ENCODE results near the gene RGS14. TPM values are rescaled to one million over a fixed set of nuclear protein-coding genes. Genes with fewer than 3 reads are reported as not detected.

The RGS14 gene
- total RNA-seq, 2 experiments from 2014 or later, result 112 to 117 TPM

DNA sequence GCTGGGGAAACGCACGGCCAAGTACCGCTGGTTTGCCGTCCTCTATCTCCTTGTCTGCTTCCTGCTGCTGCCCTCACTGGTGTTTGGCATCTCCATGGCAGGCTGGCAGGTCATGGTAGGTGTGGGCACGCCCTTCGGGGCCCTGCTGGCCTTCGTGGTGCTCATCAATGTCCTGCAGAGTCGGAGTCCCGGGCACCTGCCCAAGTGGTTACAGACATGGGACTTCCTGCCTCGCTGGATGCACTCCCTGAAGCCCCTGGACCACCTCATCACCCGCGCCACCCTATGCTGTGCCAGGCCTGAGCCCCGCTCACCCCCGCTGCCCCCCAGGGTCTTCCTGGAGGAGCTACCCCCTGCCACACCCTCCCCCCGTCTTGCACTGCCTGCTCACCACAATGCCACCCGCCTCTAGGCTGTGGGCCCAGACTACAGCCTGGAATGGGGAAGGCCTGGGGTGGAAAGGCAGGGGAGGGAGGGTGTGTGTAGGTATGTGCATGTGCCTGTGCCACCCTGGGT lies 40.2 kb downstream of the RGS14 start:
- CTCF ChIA-PET, result interaction anchor here (1.0 kb wide), 1 partner anchor 8 kb away, joined by 4 read pairs; no protein-coding TSS in a partner anchor
- no peaks in the 10 kb centered on the region for H3K9me3 Mint-ChIP-seq (ENCODE audit: insufficient read depth)

DNA sequence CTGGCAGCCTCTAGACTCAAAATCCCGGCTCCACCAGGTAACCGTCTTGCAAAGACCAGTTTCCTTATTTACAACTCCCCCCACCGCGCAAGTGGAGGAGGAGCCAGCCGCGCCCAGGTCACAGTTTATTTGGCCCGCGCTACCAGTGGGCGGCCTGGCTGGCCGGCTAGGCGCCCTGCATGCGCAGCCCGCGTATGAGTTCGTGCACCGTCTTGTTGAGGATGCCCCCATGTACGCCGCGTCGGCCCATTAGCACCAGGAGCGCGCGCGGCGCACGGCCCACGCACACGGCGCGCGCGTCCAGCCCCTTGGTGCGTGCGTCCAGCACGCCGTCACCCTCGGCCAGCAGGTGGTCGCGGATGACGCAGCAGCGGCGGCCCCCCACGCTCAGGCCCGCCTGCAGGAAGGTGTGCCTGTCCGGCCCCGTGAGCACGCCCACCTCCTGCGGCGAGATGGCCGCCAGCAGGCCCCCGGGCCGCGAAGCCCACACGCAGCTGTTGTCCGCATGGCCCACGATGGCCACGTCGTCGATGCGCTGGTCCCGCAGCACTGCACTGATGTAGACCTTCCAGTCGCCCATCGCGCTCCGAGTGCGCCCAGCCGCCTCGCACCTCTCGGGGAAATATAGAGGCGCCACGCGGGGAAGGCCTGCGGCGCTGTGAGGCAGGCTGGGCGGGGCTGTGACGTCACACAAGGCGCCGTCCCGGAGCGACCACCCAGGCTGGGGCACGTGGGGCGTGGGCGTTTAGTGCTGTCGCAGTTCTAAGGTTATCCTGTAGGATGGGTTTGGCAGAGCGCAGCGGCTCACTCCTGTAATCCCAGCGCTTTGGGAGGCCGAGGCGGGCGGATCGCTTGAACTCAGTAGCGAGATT lies 42.5 kb downstream of the RGS14 start, which contains the start of gene PFN3:
PFN3 (minus strand) TSS at position 665 of the 872 bp plus-strand sequence; CDS start at position 580, 85 bp downstream.
- H3K4me3 Mint-ChIP-seq, result no peak within 1 kb of the TSS
- H3K27ac Mint-ChIP-seq, result no peak within 1 kb of the TSS
- ChIA-PET CTCF (interaction anchor here (4.7 to 8.8 kb wide), 3 partner anchors 8 to 55 kb away, joined by 48 to 337 read pairs (median 270); no protein-coding TSS in a partner anchor), POLR2A (interaction anchor here (1.0 to 4.2 kb wide), 2 partner anchors 10 to 27 kb away, joined by 3 to 25 read pairs; no protein-coding TSS in a partner anchor)
- DNase-seq (no peak), ATAC-seq (no peak)
- H3K9me3 Mint-ChIP-seq (ENCODE audit: insufficient read depth), result no peaks in the 10 kb centered on the region
- peaks cover 28% of the 10 kb centered on the region for H3K4me1 Mint-ChIP-seq (ENCODE audit: low read depth)
- peaks cover 16% of the 10 kb centered on the region for H3K27me3 Mint-ChIP-seq (ENCODE audit: low read depth)
- H3K36me3 Mint-ChIP-seq (ENCODE audit: low read depth), result no peaks in the 10 kb centered on the region

More for the DNA sequence above, 40.2 kb downstream of the RGS14 start:
- DNase-seq, result no peak
- no peak for ATAC-seq
- Mint-ChIP-seq H3K36me3 (ENCODE audit: low read depth) (no peaks in the 10 kb centered on the region), H3K27me3 (ENCODE audit: low read depth) (peaks cover 16% of the 10 kb centered on the region), H3K27ac (no peak overlapping the region), H3K4me3 (no peak overlapping the region), H3K4me1 (ENCODE audit: low read depth) (peaks cover 18% of the 10 kb centered on the region)
- POLR2A ChIA-PET, result no interaction called here

DNA sequence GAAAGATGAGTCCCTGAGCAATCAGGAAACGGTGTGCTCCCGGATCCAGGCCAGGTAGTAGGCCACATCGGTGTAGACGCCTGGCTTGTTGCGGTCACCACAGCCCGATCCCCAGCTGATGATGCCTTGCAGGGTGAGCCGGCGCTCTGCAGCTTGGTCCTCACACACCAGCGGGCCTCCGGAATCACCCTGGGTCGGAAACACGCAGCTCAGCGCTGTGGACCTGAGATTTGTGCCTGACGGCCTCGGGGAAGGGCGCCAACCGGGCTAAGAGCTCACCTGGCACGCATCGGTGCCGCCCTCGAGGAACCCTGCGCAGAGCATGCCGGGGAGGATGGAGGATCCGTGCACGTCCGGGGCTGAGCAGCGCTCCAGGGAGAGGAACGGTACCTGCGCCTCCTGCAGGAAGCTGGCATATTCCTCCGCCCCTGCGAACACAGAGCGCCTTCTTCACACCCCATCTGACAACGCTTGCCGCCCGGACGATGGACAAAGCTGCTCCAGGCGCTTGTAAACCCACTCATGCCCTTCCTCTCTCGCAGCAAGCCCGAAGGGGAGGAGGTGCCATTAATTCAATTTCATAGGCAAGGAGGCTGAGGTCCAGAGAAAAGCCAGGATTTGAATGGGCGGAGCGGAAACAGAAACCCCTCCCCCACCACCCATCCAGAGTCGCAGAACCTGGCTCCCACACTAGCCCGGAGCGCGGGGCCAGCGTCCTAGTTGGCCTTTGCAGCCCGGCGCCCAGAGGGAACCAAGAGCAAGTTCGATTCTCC lies 44.7 kb downstream of the RGS14 start:
- Mint-ChIP-seq H3K27me3 (ENCODE audit: low read depth) (peaks cover 21% of the 10 kb centered on the region), H3K27ac (peak overlapping the region; percentile 74), H3K4me1 (ENCODE audit: low read depth) (peaks cover 48% of the 10 kb centered on the region), H3K36me3 (ENCODE audit: low read depth) (no peaks in the 10 kb centered on the region), H3K9me3 (ENCODE audit: insufficient read depth) (no peaks in the 10 kb centered on the region), H3K4me3 (peak overlapping the region; percentile 78)
- CTCF ChIA-PET, result interaction anchor here (0.6 to 8.8 kb wide), 30 partner anchors 10 to 398 kb away, joined by 3 to 337 read pairs (median 14); partner anchors contain the start of genes DBN1, GRK6, MXD3 and PDLIM7
- POLR2A ChIA-PET, result interaction anchor here (0.6 to 5.2 kb wide), 10 partner anchors 13 to 305 kb away, joined by 3 to 54 read pairs (median 14); partner anchors contain the start of genes GRK6 and PRR7
- peak; percentile 35 for ATAC-seq
- DNase-seq, result peak; percentile 78

GRCh38 chr5:177403102-177403791 lies 45.5 kb downstream of the RGS14 start:
- Mint-ChIP-seq H3K9me3 (ENCODE audit: insufficient read depth) (no peaks in the 10 kb centered on the region), H3K36me3 (ENCODE audit: low read depth) (no peaks in the 10 kb centered on the region), H3K27me3 (ENCODE audit: low read depth) (peaks cover 21% of the 10 kb centered on the region), H3K27ac (peak overlapping the region; percentile 74), H3K4me3 (peak overlapping the region; percentile 78), H3K4me1 (ENCODE audit: low read depth) (peaks cover 48% of the 10 kb centered on the region)
- DNase-seq (peak; percentile 68), ATAC-seq (peak; percentile 21)
- POLR2A ChIA-PET, result interaction anchor here (0.8 to 5.2 kb wide), 10 partner anchors 13 to 52 kb away, joined by 3 to 54 read pairs (median 15); partner anchors contain the start of genes GRK6 and PRR7
- CTCF ChIA-PET, result interaction anchor here (0.8 to 8.8 kb wide), 35 partner anchors 11 to 399 kb away, joined by 3 to 337 read pairs (median 9); partner anchors contain the start of genes DBN1, DDX41, GRK6 and LMAN2

DNA sequence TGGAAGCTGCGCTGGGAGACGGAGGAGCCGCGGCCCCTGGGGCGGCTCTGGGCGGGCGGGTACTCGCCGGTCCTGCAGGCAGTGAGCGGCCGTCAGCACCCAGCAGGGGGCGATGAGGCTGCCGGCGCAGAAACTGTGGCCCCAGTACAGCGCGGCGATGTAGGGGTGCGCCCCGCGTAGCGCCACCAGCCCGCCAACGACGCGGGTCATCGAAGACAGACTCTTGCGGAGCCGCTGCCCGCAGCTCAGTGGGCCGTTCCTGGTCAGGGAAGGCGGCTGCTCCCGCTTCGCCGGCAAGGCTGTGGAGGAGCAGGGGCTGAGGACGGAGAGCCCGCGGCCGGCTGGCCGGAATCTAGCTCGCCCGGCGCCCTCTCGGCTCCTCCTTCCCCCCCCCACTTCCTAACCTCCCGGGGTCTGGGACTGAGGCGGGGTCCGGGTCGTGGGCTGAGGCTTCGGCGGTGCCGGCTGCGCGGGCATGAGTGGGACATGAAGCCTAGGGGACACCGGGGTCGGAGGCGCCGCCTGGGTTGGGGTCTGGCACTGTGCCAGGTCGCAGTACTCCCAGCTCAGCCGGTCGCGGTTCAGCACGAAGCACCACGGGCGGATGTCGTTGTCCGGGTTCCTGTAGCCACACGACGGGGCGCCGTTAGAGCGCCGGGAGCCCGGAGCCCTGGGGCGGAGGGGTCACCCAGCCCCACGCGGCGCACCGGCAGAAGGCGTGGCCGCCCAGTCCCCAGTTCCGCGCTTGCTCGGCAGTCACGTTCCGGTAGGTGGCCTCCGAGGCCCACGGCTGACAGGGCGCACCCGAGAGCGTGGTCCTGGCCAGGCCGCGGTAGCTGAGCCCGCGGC lies 46.3 kb downstream of the RGS14 start:
- Mint-ChIP-seq H3K4me3 (peak overlapping the region; percentile 78), H3K27me3 (ENCODE audit: low read depth) (peaks cover 21% of the 10 kb centered on the region), H3K36me3 (ENCODE audit: low read depth) (no peaks in the 10 kb centered on the region)

GRCh38 chr5:177404641-177405179 lies 47.0 kb downstream of the RGS14 start:
- POLR2A ChIA-PET, result interaction anchor here (1.1 to 5.2 kb wide), 10 partner anchors 15 to 111 kb away, joined by 3 to 54 read pairs (median 15); partner anchors contain the start of genes GRK6 and PRR7
- H3K4me1 Mint-ChIP-seq (ENCODE audit: low read depth), result peaks cover 53% of the 10 kb centered on the region
- CTCF ChIA-PET, result interaction anchor here (0.6 to 8.8 kb wide), 31 partner anchors 10 to 114 kb away, joined by 3 to 337 read pairs (median 13); partner anchors contain the start of genes DBN1, DDX41, GRK6 and LMAN2
- H3K36me3 Mint-ChIP-seq (ENCODE audit: low read depth), result no peaks in the 10 kb centered on the region
- H3K27ac Mint-ChIP-seq, result peak overlapping the region; percentile 64
- DNase-seq (no peak), ATAC-seq (no peak)
- no peaks in the 10 kb centered on the region for H3K9me3 Mint-ChIP-seq (ENCODE audit: insufficient read depth)
- H3K4me3 Mint-ChIP-seq, result peak overlapping the region; percentile 78
- H3K27me3 Mint-ChIP-seq (ENCODE audit: low read depth), result peaks cover 21% of the 10 kb centered on the region

More for the DNA sequence above, 46.3 kb downstream of the RGS14 start:
- H3K27ac Mint-ChIP-seq, result peak overlapping the region; percentile 74
- ATAC-seq, result peak; percentile 92
- ChIA-PET CTCF (interaction anchor here (0.6 to 8.8 kb wide), 39 partner anchors 11 to 134 kb away, joined by 3 to 337 read pairs (median 7); partner anchors contain the start of genes DBN1, DDX41, GRK6 and LMAN2), POLR2A (interaction anchor here (0.8 to 5.2 kb wide), 12 partner anchors 14 to 112 kb away, joined by 3 to 54 read pairs (median 8); partner anchors contain the start of genes GRK6 and PRR7)
- H3K9me3 Mint-ChIP-seq (ENCODE audit: insufficient read depth), result no peaks in the 10 kb centered on the region
- H3K4me1 Mint-ChIP-seq (ENCODE audit: low read depth), result peaks cover 48% of the 10 kb centered on the region
- peak; percentile 89 for DNase-seq

DNA sequence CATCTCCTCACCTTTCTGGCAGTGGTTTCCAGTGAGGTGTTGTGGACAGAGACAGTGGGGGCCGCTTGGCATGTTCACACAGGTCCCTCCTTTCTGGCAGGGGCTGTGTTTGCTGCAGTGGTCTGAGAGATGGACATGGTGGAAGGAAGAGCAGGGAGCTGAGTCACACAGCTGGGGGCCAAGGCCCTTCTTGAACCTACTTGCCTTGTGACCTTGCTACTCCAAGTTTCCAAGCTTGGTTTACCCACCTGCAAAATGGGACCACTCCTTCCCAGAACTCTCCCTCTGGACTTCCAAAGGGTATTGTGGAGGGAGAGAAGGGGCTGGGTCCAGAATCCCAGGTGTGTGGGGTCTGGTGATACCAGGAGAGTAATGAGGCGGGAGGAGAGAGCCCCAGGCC lies 47.6 kb downstream of the RGS14 start:
- ChIA-PET POLR2A (interaction anchor here (1.1 to 5.2 kb wide), 8 partner anchors 21 to 110 kb away, joined by 3 to 54 read pairs (median 8); partner anchors contain the start of gene GRK6), CTCF (interaction anchor here (0.7 to 8.8 kb wide), 16 partner anchors 10 to 111 kb away, joined by 3 to 337 read pairs (median 22); partner anchors contain the start of genes DDX41, GRK6, MXD3 and PDLIM7)
- DNase-seq, result no peak
- Mint-ChIP-seq H3K4me3 (peak overlapping the region; percentile 78), H3K4me1 (ENCODE audit: low read depth) (peaks cover 54% of the 10 kb centered on the region), H3K9me3 (ENCODE audit: insufficient read depth) (no peaks in the 10 kb centered on the region), H3K27me3 (ENCODE audit: low read depth) (peaks cover 21% of the 10 kb centered on the region), H3K36me3 (ENCODE audit: low read depth) (no peaks in the 10 kb centered on the region), H3K27ac (peak overlapping the region; percentile 64)
- no peak for ATAC-seq

DNA sequence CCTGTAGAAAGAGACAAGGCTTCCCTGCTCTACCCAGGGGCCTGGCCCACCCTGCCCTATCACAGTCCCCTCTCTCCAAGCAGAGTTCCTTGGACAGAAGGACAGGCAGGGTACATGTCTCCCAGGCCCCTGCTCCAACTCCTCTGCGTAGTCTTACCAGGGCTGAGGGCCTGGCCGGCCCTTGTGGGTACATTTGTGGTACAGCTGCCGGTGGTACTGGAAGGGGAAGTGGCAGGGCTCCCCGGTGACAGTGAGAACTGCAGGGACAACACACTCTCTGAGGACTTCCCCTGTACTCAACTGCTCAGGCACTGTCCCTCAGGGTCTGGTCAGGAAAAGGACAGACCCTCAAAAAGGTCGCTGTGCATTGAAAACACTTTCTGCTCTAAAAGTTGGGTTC lies 48.1 kb downstream of the RGS14 start:
- peak overlapping the region; percentile 36 for H3K4me3 Mint-ChIP-seq
- peaks cover 21% of the 10 kb centered on the region for H3K27me3 Mint-ChIP-seq (ENCODE audit: low read depth)
- ChIA-PET POLR2A (interaction anchor here (1.2 to 5.2 kb wide), 6 partner anchors 16 to 49 kb away, joined by 3 to 54 read pairs (median 8); partner anchors contain the start of gene GRK6), CTCF (interaction anchor here (0.7 to 8.8 kb wide), 11 partner anchors 9 to 96 kb away, joined by 3 to 337 read pairs (median 50); partner anchors contain the start of genes GRK6, PDLIM7 and PRR7)
- no peaks in the 10 kb centered on the region for H3K36me3 Mint-ChIP-seq (ENCODE audit: low read depth)
- H3K27ac Mint-ChIP-seq, result peak overlapping the region; percentile 64
- DNase-seq, result peak; percentile 53
- no peaks in the 10 kb centered on the region for H3K9me3 Mint-ChIP-seq (ENCODE audit: insufficient read depth)
- H3K4me1 Mint-ChIP-seq (ENCODE audit: low read depth), result peaks cover 58% of the 10 kb centered on the region
- no peak for ATAC-seq

DNA sequence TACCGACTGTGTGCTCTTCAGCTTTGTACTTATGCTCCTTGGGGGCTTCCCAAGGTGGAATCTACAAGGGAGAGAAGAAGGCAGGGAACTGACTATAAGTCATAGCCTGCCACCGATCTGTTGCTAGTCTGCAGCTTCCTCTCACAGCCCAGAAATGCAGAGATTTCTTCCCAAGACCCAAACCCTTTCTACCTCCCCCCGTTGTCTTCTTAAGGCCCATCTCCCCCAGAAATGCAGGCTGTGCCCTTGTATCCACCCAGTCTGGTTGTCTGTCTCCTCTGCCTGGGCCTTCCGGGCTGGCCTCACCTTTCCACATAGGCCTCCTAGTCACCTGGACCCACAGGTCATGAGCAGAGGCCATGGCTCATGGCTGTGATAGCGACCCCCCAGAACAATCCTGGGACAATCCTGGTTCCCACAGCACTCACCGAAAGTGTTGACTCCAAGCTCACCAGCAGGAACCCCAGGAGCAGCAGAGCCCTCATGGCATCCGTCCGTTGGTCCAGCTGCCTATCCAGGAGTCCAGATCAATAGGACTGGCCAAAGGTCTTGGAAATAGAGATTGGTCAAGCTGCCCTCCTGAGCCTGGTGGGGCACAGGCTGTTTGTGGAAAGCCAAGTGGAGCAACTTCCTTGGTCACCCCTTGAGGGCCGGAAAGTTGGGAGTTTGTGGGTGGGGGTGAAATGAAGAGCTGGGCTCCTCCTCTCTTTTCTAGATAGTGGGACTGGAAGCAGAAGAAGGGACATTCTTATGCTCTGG lies 51.5 kb downstream of the RGS14 start, which contains the start of gene F12:
F12 (minus strand) TSS at position 522 of the 759 bp plus-strand sequence; CDS start at position 485, 37 bp downstream.
- H3K27me3 Mint-ChIP-seq (ENCODE audit: low read depth), result peaks cover 5% of the 10 kb centered on the region
- ATAC-seq (no peak), DNase-seq (no peak)
- no peaks in the 10 kb centered on the region for H3K9me3 Mint-ChIP-seq (ENCODE audit: insufficient read depth)
- ChIA-PET CTCF (interaction anchor here (0.7 to 8.8 kb wide), 11 partner anchors 17 to 91 kb away, joined by 3 to 270 read pairs (median 8); no protein-coding TSS in a partner anchor), POLR2A (interaction anchor here (0.7 to 1.8 kb wide), 5 partner anchors 17 to 109 kb away, joined by 3 to 8 read pairs (median 4); partner anchors contain the start of gene GRK6)
- H3K4me1 Mint-ChIP-seq (ENCODE audit: low read depth), result peaks cover 67% of the 10 kb centered on the region
- no peaks in the 10 kb centered on the region for H3K36me3 Mint-ChIP-seq (ENCODE audit: low read depth)
- H3K27ac Mint-ChIP-seq, result peak within 1 kb of the TSS; percentile 47
- no peak within 1 kb of the TSS for H3K4me3 Mint-ChIP-seq

All from activated CD8-positive, alpha-beta T cell treated with anti-CD3 and anti-CD28 coated beads, Interleukin-2, amount 10 ng/mL, durations not matched to agents 7 days and 5 days (primary cell).